HAP-1 (cell line): Measurements from ENCODE around the gene CREB3L1.

Source experiments
- DNase-seq, 2 experiments: peaks; one replicate each; pipeline ENCODE4 v3.0.0-alpha.2; 2016 to 2020; ENCODE audit warnings: low spot score in 2 of 2
- H3K27me3 ChIP-seq: fragments of 250-450 bp; sonication (Bioruptor Pico); 2 replicates; pipeline ENCODE4 v1.5.1; 2020; ENCODE audit warnings: low read depth, mild to moderate bottlenecking, moderate library complexity
- H3K36me3 ChIP-seq: fragments of 250-450 bp; sonication (Bioruptor Pico); replicated peaks from 2 replicates; pipeline ENCODE4 v1.5.1; 2020; ENCODE audit warnings: mild to moderate bottlenecking
- H3K4me1 ChIP-seq: fragments of 250-450 bp; sonication (Bioruptor Pico); 2 replicates; pipeline ENCODE4 v1.5.1; 2020; ENCODE audit warnings: mild to moderate bottlenecking
- H3K4me3 ChIP-seq: fragments of 250-450 bp; sonication (Bioruptor Pico); 2 replicates; pipeline ENCODE4 v1.5.1; 2020; ENCODE audit warnings: mild to moderate bottlenecking, moderate library complexity
- H3K9me3 ChIP-seq: fragments of 250-450 bp; sonication (Bioruptor Pico); 2 replicates; pipeline ENCODE4 v1.5.1; 2020; ENCODE audit warnings: mild to moderate bottlenecking, moderate library complexity
- in situ Hi-C: fragments of 300-500 bp; cut with MboI; formaldehyde crosslinking; loops from 3 replicates; pipeline ENCODE4 v1.14.3; 2020; ENCODE audit warnings: low sequenced_read_pairs, inconsistent platforms, mixed read lengths

CREB3L1 gene

DNA sequence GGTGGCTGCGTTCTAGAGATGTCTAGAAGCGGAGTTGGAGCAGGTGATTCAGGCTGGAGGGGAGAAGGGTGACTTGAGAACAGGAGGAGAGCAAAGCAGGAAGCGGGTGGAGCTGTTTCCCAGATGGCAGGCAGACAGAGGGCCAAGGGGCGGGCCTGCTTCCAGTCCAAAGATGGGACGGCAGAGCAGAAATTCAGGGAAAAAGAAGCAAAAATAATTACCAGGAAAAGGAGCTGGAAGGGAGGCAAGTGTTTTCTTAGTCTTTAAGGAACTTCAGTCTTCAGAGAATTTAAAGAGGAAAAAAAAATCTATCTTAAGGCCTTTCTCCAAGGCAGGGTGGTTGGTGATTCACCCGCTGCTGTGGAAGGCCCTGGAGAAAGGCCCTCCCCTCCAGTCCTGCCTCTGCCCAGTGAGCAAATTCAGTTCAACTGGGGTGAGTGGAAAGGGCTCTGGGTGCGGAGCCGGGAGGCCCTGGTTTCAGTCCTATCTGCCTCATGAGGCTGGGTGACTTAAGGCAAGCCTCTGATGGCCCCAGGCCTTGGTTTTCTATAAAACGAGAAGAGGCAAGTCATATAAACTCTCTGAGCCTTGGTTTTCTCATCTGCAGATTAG is 4.5 kb upstream of the CREB3L1 start:
- no peaks in the 10 kb centered on the region; the same call in 1 of the 2 replicates for H3K4me1 ChIP-seq
- no peaks in the 10 kb centered on the region for H3K27me3 ChIP-seq
- no peaks in the 10 kb centered on the region for H3K9me3 ChIP-seq
- H3K4me3 ChIP-seq, result no peak overlapping the region
- in situ Hi-C loops, result no loop called here
- DNase-seq, result no peak
- H3K36me3 ChIP-seq, result no peaks in the 10 kb centered on the region

DNA sequence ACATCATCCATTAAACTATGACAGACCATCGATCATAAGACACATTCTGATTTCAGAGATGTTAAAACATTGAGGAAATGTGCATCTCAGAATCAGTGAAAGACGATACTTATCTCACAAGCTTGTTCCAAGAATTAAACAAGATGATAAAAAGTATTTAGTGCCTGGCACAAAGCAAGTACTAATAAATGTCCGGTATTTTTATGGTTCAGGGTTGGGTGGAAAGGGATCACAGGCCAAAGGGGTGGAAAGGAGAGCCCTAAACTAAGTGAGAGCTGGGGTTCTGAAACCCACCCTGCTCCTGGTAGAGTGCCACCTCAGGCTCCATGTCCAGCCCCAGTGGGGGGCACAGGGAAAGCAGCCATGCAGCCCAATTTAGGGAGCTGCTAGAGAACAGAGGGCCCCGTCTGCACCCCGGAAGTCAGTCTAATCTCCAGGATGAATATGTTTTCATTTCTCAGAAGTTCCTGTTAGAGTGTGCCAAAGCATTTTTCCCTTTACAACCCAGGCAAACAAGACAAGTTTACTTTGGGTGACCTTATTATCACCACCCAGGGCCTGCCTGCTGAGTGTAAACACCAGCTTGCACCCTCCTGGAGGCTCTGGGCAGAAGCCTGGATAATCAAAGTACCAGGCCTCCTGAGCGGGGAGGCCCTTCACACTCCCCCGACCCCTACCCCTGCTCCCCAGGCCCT is 3.8 kb upstream of the CREB3L1 start:
- Histone ChIP-seq H3K4me3 (no peak overlapping the region), H3K36me3 (no peaks in the 10 kb centered on the region), H3K27me3 (no peaks in the 10 kb centered on the region), H3K9me3 (no peaks in the 10 kb centered on the region), H3K4me1 (peaks cover 3% of the 10 kb centered on the region)
- no peak for DNase-seq
- in situ Hi-C loops, result no loop called here

DNA sequence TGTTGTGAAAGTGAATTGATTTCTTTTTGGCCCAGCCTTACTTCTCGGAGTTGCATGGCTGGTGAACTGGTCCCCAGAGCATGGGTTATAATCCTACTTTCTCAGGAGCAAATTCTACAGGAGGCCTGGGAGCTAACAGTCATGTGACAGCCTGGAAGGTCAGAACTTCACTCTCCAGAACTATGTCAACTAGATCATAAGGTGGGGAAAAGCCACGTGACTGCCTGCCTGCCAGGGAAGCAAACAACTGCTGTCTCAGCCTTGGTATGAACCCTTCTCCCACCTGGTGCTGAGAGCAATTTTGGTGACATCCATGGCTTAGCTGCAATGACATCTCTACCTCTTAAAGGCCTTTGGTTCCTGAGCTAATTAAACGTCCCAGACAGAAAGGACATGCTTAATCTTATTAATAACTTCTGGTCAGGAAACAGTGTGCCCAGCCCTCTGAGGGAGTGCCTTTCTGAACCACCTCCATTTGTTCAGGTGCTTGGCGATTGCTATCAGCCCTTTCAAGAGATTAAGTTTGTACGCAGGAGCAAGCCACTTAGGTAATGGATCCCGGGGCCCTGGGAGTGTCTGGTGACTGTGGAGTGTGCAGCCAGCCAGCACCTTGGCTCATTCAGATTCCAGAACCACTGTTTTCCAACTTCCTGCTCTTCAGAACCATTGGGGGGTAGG is 1.4 kb upstream of the CREB3L1 start:
- Histone ChIP-seq H3K27me3 (no peaks in the 10 kb centered on the region), H3K9me3 (no peaks in the 10 kb centered on the region), H3K36me3 (no peaks in the 10 kb centered on the region), H3K4me1 (peaks cover 6% of the 10 kb centered on the region), H3K4me3 (no peak overlapping the region)
- DNase-seq, result no peak
- in situ Hi-C loops, result no loop called here

DNA sequence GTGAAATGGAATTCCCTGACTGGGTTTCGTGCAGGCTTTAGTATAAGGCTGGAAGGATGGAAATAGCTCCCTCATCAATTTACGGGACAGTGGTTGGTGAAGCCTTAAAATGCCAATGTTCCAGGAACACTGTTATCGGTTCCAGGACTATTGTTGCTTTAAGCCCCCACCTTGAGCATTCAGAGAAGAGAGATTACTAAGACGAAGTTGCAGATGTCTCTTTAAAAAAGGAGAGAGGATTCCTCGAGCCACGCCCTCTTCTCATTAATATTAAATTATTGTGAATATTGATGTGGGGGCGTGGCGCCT is 195 bp upstream of the CREB3L1 start:
- Histone ChIP-seq H3K27me3 (no peaks in the 10 kb centered on the region), H3K9me3 (no peaks in the 10 kb centered on the region), H3K36me3 (no peaks in the 10 kb centered on the region), H3K4me1 (peaks cover 6% of the 10 kb centered on the region), H3K4me3 (peak overlapping the region; percentile 52)
- in situ Hi-C loops, result no loop called here
- peak; percentile 66 to 78 for DNase-seq

DNA sequence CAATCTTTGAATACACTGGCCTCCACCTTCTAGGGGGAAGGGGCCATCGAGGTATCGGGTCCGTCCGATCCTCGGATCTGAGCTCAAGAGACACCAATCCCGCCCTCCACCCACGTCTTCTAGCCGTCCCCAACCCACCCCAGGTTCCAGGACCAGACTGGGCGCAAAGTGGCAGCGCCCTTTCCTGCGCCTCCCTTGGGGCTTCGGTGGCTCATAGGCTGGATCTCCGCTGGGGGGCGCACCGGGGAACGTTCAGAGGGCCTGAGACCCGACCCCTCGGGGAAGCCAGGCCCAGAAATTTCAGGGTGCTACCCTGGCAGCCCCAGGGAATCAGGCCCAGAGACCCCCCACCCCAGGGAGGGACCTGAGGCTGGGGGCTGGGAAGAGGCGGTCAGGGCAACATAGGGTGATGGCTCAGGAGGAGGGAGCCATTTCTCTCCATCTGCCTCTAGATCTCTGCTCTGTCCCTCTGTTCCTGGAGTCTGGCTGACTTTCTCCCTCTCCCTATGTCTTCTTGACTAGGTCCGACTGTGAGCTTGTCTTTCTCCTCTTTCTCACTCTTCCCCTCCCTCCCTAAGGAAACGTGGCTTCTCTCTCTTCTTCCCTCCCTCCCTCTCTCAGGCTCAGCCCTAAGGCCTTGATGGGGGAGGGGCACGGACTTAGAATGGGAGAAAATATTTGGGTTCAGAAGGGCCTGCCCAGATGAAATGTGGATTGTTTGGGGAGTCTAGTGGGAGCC is 1.1 kb downstream of the CREB3L1 start:
- peak overlapping the region; percentile 52 for H3K4me3 ChIP-seq
- no peaks in the 10 kb centered on the region for H3K36me3 ChIP-seq
- no peaks in the 10 kb centered on the region for H3K27me3 ChIP-seq
- in situ Hi-C loops, result no loop called here
- H3K9me3 ChIP-seq, result no peaks in the 10 kb centered on the region
- H3K4me1 ChIP-seq, result peaks cover 6% of the 10 kb centered on the region
- peak; percentile 36 to 87 for DNase-seq

DNA sequence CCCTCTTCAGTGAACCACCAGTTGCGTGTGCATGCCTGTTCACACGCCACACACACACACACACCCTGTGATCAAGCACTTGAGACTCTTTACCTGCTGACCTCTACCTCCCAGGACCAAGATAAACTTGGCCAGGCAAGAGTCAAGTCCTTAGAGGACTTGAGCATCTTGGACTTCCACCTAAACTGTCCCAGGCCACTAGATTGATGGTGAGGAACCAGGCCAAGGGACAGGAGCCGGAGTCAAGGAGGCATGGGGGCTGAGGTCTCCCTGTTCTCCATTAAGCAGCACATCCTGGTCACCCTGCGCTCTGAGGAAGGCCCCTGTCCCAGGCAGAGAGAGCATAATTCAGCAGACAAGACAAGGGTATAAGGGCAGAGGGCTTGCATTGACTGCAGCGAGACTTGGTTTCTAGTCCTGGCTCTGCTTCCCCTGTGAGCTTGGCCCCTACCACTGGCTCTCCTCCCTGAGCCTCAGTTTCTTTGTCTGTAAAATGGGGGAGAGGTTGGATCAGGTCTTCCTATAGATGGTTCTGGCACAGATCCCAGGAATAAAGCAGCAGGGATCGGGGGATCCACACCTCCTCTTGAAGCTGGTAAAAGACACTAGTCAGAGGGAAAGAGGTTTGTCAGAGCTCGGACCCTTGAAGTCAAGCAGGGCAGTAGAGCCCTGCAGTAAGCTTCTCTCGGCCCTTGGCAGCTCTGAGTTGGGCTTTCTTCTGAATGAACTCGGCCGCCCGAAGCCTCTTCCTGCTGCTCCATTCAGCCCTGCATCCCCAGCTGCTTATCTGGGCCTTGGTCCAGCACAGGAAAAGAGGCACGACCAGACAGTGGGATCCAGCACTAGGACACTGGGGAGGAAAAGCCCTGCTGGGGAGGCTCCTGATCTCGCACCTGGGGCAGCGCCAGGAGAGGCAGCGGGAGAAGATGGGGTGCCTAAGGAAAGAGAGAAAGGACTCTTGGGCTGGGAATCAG is 2.0 kb downstream of the CREB3L1 start:
- in situ Hi-C loops, result no loop called here
- no peak for DNase-seq
- no peaks in the 10 kb centered on the region for H3K36me3 ChIP-seq
- H3K27me3 ChIP-seq, result no peaks in the 10 kb centered on the region
- H3K4me3 ChIP-seq, result peak overlapping the region; percentile 52
- peaks cover 6% of the 10 kb centered on the region for H3K4me1 ChIP-seq
- H3K9me3 ChIP-seq, result no peaks in the 10 kb centered on the region

DNA sequence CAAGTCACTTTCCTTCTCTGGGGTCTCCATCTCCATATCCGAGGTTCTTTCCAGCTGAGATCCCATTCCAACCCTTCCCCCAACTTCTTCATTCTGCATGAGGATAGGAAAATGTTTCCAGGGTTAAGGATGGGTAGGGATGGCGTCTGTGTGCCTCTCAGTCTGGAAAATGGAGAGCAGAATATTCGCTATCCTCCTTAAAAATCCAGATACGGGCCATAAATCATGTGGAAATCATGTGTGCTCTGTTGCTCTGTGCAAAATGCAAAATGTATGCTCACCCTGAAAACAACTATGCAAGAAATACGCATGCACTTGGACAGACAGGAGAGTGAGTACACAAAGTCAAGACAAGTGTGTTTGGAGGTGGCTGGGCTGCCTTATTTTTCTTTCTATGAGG is 3.2 kb downstream of the CREB3L1 start:
- in situ Hi-C loops, result no loop called here
- H3K9me3 ChIP-seq, result no peaks in the 10 kb centered on the region
- H3K36me3 ChIP-seq, result no peaks in the 10 kb centered on the region
- no peak for DNase-seq
- H3K27me3 ChIP-seq, result no peaks in the 10 kb centered on the region
- H3K4me3 ChIP-seq, result no peak overlapping the region
- H3K4me1 ChIP-seq, result peaks cover 6% of the 10 kb centered on the region

DNA sequence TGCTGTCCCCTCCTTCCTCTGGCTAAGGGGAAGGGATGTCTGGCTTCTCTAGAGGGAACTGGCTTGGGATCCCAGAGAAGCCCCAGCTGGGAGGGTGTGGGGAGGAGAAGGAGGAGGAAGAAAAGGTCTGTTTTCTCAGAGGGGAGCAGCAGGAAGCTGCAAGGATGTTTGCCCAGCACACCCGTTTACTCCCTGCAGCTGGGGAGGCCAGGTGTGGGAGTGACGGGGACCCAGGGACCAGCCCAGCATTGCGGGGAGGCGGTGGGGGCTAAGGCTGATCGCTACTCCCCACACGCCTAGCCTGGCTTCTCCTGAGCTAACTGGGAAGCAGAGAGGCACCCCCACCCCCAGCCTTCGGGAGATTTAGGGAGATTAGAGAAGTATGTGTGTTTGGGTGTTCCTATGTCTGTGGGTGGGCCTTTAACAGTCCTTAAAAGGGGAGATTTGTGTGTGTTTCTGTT is 3.9 kb downstream of the CREB3L1 start:
- H3K4me3 ChIP-seq, result no peak overlapping the region
- peaks cover 6% of the 10 kb centered on the region for H3K4me1 ChIP-seq
- H3K36me3 ChIP-seq, result no peaks in the 10 kb centered on the region
- in situ Hi-C loops, result no loop called here
- H3K9me3 ChIP-seq, result no peaks in the 10 kb centered on the region
- H3K27me3 ChIP-seq, result no peaks in the 10 kb centered on the region
- DNase-seq, result no peak

DNA sequence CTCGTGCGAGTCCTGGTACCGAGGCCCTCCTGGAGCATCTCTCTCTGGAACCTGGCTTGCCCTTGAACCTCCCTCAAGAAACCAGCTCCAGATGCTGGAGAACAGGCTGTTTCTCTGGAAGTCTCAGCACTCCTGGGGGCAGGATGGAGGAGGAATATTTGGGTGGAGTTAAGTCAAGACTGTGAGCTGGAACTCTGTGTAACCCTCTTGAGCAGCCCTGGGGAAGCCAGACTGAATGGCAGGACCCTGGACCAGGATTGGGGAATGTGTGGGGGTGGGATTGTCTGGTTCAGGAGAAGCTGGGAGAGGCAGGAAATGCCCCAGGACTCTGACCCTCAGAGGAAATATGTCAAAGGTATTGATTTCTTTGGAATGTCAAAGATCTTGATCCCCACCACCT is 7.7 kb downstream of the CREB3L1 start:
- H3K36me3 ChIP-seq, result no peaks in the 10 kb centered on the region
- H3K4me3 ChIP-seq, result no peak overlapping the region
- H3K9me3 ChIP-seq, result no peaks in the 10 kb centered on the region
- no peaks in the 10 kb centered on the region for H3K27me3 ChIP-seq
- no peak for DNase-seq
- H3K4me1 ChIP-seq, result no peaks in the 10 kb centered on the region
- in situ Hi-C loops, result no loop called here

DNA sequence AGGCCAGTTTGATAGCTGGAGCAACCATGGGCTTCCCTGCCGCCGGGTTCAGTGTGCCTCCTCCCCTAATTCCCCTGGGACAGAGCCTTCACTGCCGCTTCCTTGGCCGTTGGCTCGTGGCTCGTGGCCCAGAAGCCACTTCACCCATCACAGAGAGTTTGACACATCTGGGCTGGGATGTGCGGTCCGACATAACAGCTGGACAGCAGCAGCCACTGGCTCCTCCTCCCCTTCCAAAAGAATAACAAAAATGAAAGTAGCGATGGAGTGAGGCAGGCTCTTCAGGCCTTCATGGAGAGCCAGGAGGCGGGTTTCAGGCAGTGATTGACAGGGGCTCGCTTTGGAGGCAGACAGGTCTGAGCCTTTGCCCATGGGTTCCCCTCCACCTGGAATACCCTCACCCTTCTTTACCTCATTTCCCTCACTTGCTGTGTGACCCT is 8.2 kb downstream of the CREB3L1 start:
- no peak for DNase-seq
- Histone ChIP-seq H3K4me1 (peaks cover 3% of the 10 kb centered on the region), H3K27me3 (no peaks in the 10 kb centered on the region), H3K36me3 (no peaks in the 10 kb centered on the region), H3K4me3 (no peak overlapping the region), H3K9me3 (no peaks in the 10 kb centered on the region)
- in situ Hi-C loops, result no loop called here

DNA sequence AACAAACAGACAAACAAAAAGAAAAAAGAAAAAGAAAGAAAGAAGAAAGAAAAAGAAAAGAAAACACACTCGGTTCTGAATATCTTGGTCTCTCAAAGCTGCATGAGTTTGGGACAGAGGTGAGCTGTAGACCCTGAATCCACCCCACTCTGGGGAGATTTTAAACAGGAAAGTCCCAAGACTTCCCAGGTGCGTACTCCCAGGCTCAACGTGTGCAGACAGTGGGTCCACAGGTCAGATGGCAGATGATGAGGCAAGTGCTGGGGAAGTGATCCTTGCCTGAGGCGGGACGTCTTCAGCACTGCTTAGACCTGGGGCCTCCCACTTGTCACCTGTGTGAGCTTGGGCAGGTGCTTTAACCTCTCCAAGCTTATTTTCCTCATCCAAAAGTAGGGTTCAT is 9.3 kb downstream of the CREB3L1 start:
- Histone ChIP-seq H3K9me3 (no peaks in the 10 kb centered on the region), H3K27me3 (no peaks in the 10 kb centered on the region), H3K4me1 (peaks cover 6% of the 10 kb centered on the region), H3K4me3 (no peak overlapping the region), H3K36me3 (no peaks in the 10 kb centered on the region)
- in situ Hi-C loops, result no loop called here
- no peak for DNase-seq

DNA sequence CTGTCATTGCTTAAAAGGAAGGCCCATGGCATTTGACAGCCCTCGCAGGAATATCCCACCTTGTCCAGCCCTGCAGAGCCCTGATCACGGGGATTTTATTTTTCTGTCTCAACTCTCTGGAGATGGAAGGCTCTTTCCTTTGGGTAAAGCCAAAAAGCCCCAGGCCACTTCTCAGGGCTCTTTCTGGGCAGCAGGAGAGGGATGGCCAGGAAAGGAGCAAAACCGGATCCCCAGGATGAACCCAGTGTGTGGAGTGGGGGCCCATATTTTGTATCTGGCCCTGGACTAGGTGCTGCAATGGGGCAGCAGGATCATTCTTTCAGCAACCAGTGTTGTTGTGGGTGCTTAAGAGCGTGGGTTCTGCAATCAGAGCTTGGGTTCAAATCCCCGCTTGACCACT is 11.0 kb downstream of the CREB3L1 start:
- H3K4me1 ChIP-seq, result peaks cover 6% of the 10 kb centered on the region
- no peaks in the 10 kb centered on the region for H3K36me3 ChIP-seq
- no peak overlapping the region for H3K4me3 ChIP-seq
- in situ Hi-C loops, result no loop called here
- H3K9me3 ChIP-seq, result no peaks in the 10 kb centered on the region
- H3K27me3 ChIP-seq, result no peaks in the 10 kb centered on the region
- no peak for DNase-seq

DNA sequence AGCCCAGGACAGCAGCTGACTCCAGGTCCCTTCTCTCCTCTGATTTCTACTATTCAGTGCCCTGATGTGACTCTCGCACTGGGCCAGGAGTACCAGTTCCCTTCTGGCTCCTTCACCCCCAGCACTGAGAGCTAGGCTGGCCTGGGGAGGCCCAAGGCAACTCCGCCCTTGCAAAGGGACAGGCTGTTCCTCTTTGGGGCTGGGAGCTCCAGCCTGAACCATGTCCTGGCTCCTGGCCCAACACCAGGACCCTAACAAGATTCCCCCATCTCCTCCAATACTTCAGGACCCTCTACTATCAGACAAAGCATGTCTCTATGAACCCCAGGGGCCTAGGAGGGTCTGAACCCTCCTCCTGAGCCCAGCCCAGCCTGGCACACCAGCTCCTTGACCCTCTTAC is 12.5 kb downstream of the CREB3L1 start:
- no peaks in the 10 kb centered on the region for H3K27me3 ChIP-seq
- H3K36me3 ChIP-seq, result no peaks in the 10 kb centered on the region
- H3K9me3 ChIP-seq, result no peaks in the 10 kb centered on the region
- DNase-seq, result no peak
- peaks cover 8% of the 10 kb centered on the region for H3K4me1 ChIP-seq
- in situ Hi-C loops, result no loop called here
- H3K4me3 ChIP-seq, result no peak overlapping the region
